HEK293T (cell line): ENCODE results near the gene CEMIP2.

Source experiments
- CTCF ChIA-PET: fragments of 350-600 bp; formaldehyde crosslinking; extraction: SDS; loops from one replicate; lab custom pipeline; 2021; ENCODE audit warnings: antibody characterized with exemption, inconsistent platforms; lab: Yijun Ruan, JAX
- POLR2A ChIA-PET: fragments of 350-600 bp; formaldehyde crosslinking; extraction: SDS; loops from one replicate; lab custom pipeline; 2020; ENCODE audit warnings: antibody characterized with exemption, inconsistent platforms; lab: Yijun Ruan, JAX
- DNase-seq: peaks from one replicate; pipeline ENCODE4 v3.0.0; 2012; ENCODE audit warnings: mixed read lengths; ENCODE audit errors: extremely low spot score
- ARNT ChIP-seq: fragments of 450-650 bp; IDR thresholded peaks from 2 replicates; pipeline ENCODE4 v1.6.1; 2017; ENCODE audit warnings: mild to moderate bottlenecking
- BHLHE40 ChIP-seq: fragments of 450-650 bp; IDR thresholded peaks from 2 replicates; pipeline ENCODE4 v1.6.1; 2016; ENCODE audit warnings: mild to moderate bottlenecking, moderate library complexity, borderline replicate concordance
- CTBP1 ChIP-seq: fragments of 450-650 bp; IDR thresholded peaks from 2 replicates; pipeline ENCODE4 v1.6.1; 2016; ENCODE audit warnings: borderline replicate concordance
- ELF4 ChIP-seq: fragments of 450-650 bp; IDR thresholded peaks from 2 replicates; pipeline ENCODE4 v1.6.1; 2017; ENCODE audit warnings: antibody characterized with exemption
- FOXA1 ChIP-seq: fragments of 450-650 bp; IDR thresholded peaks from 2 replicates; pipeline ENCODE4 v1.6.1; 2016; ENCODE audit warnings: mild to moderate bottlenecking
- FOXK2 ChIP-seq: fragments of 450-650 bp; IDR thresholded peaks from 2 replicates; pipeline ENCODE4 v1.6.1; 2016; ENCODE audit warnings: mild to moderate bottlenecking
- FOXM1 ChIP-seq: fragments of 450-650 bp; IDR thresholded peaks from 2 replicates; pipeline ENCODE4 v1.6.1; 2017; ENCODE audit warnings: mild to moderate bottlenecking, borderline replicate concordance
- HDGF ChIP-seq: fragments of 450-650 bp; IDR thresholded peaks from 2 replicates; pipeline ENCODE4 v1.6.1; 2017; ENCODE audit warnings: antibody characterized with exemption, borderline replicate concordance
- L3MBTL2 ChIP-seq: fragments of 450-650 bp; conservative IDR thresholded peaks from 2 replicates; pipeline ENCODE4 v1.6.1; 2016; ENCODE audit warnings: mild to moderate bottlenecking
- LEF1 ChIP-seq: fragments of 450-650 bp; IDR thresholded peaks from 2 replicates; pipeline ENCODE4 v1.6.1; 2017; ENCODE audit warnings: mild to moderate bottlenecking, borderline replicate concordance
- NFRKB ChIP-seq: fragments of 450-650 bp; IDR thresholded peaks from 2 replicates; pipeline ENCODE4 v1.6.1; 2016; ENCODE audit warnings: mild to moderate bottlenecking, moderate library complexity
- SP1 ChIP-seq: fragments of 450-650 bp; IDR thresholded peaks from 2 replicates; pipeline ENCODE4 v1.6.1; 2017
- SUZ12 ChIP-seq: fragments of 450-650 bp; IDR thresholded peaks from 2 replicates; pipeline ENCODE4 v1.6.1; 2016; ENCODE audit warnings: mild to moderate bottlenecking
- TARDBP ChIP-seq: fragments of 450-650 bp; IDR thresholded peaks from 2 replicates; pipeline ENCODE4 v1.6.1; 2016
- ZNF384 ChIP-seq: fragments of 450-650 bp; IDR thresholded peaks from 2 replicates; pipeline ENCODE4 v1.6.1; 2016
- TF ChIP-seq, protein P1 (sequence below): fragments of 450-650 bp; IDR thresholded peaks from 2 replicates; pipeline ENCODE4 v1.6.1; 2016

The CEMIP2 gene

DNA sequence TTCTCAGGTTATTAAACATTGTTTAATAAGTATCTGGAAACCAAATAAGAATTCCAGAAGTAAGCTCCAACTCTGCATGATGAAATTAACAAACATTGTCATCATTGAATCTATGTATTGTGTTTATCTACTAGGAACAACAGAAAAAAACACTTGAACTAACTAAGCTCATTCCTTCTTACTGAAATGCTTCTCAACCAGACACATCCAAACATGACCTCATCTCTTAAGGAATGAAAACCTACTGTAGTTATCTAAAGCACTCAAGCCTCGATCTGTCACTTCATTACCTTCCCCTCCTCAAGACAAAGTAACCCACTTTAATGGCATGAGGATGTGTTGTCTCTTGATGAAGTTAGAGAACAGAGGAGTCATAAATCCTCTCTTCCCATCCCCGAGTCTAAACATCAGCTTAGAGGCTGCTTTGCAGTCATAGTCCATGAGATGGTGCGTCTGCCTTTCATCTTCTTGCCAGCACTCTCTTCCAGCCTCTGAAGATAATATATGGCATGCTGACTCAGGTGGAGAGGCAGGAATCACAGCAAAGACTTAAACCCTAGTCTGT, 86.5 kb downstream of the CEMIP2 start:
- no peak for TF ChIP-seq NFRKB
- no peak for TF ChIP-seq LEF1
- TF ChIP-seq, protein P1, sequence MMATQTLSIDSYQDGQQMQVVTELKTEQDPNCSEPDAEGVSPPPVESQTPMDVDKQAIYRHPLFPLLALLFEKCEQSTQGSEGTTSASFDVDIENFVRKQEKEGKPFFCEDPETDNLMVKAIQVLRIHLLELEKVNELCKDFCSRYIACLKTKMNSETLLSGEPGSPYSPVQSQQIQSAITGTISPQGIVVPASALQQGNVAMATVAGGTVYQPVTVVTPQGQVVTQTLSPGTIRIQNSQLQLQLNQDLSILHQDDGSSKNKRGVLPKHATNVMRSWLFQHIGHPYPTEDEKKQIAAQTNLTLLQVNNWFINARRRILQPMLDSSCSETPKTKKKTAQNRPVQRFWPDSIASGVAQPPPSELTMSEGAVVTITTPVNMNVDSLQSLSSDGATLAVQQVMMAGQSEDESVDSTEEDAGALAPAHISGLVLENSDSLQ = peak; percentile 33; the same call in 1 of the 2 replicates
- TF ChIP-seq CTBP1 = no peak
- TF ChIP-seq ARNT = no peak
- ChIA-PET CTCF (no interaction called here), POLR2A (no interaction called here)
- no peak for DNase-seq

DNA sequence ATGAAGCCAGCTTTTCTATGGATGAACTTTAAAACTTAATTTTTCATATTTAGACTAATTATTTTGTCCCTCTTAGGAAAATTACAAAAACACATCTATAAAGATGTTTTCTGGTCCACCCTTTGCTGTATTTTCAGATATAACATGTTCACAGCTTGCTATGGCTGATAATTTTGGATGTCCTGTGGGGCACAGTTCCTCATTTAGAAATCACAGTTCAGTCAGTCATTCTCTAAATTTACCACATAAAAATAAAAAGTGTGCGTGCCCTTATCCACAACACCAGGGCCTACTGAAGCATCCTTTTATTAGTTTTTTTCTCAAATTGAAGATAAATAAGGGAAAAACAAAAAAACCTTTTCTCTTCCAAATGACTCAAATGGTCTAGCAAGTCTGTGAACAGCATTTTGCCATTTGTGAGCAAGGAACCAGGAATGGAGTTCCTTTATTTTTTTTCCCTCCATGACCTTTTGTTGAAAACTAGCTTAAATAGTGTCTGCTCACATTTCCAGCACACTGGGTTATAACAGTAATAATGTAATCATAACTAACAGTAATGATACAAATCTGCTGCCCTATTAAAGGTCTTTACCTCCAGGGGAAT, 87.1 kb downstream of the CEMIP2 start:
- ChIA-PET CTCF (no interaction called here), POLR2A (no interaction called here)
- DNase-seq = no peak
- TF ChIP-seq LEF1 = no peak
- TF ChIP-seq SUZ12 = no peak
- no peak for TF ChIP-seq BHLHE40
- TF ChIP-seq FOXK2 = no peak
- TF ChIP-seq SP1 = no peak
- TF ChIP-seq NFRKB = no peak
- TF ChIP-seq ELF4 = no peak

DNA sequence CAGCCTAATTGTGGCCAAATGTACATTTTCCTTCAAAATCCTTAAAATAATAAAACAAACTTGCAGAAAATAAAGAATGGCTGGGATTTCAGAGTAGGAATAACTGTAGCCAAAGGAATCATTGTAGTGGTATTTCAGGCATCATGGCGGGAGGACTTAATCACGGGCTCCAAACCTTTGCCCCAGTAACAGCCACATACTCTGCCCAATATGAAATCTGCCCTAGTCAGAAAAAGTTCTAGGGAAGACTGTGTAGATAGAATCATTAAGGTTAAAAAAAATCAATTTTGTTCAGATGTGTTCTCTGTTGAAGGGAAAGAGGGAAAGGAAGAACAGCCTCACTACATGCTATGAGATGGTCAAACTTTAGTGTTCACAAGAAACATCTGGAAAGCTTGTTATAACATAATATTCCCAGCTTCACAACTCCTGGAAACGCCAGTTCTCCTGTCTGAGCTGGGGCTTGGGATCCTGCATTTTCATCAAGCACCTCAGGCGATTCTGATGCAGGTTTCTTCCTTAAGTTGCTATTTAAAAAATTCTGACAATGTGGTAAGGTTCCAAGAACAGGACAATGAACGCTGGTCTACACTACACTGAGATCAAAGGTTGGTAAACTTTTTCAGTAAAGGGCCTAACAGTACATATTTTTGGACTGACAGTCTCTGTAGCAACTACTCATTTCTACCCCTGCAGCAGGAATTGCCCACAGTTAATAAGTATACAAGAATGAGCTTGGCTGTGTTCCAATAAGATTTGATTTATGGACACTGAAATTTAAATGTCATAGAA, 87.9 kb downstream of the CEMIP2 start:
- no peak for DNase-seq
- CTCF ChIA-PET = no interaction called here
- POLR2A ChIA-PET = no interaction called here
- TF ChIP-seq, protein P1 = no peak
- no peak for TF ChIP-seq ARNT
- no peak for TF ChIP-seq SP1
- TF ChIP-seq NFRKB = no peak
- TF ChIP-seq BHLHE40 = no peak
- no peak for TF ChIP-seq TARDBP
- TF ChIP-seq L3MBTL2 = no peak
- no peak for TF ChIP-seq FOXK2
- no peak for TF ChIP-seq CTBP1
- TF ChIP-seq FOXM1 = no peak
- no peak for TF ChIP-seq ELF4
- no peak for TF ChIP-seq LEF1
- TF ChIP-seq HDGF = no peak
- no peak for TF ChIP-seq SUZ12
- no peak for TF ChIP-seq FOXA1
- TF ChIP-seq ZNF384 = no peak

DNA sequence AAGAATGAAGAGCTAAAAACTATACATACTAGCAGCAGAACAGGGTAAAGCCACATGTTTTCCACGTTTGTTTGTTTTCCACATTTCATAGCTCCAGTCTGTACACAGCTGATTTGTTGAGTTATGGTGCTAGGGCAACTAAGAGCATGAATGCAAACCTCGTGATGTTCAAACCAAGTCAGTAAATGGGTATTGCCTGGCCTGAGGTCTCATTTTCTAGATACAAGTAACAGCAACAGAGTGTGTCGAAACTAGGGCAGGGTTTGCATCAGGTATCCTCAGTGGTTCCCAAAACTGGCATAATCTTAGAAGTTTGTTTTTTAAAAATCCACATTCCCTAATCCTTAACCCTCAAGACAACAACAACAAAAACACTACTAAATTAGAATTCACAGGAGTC, 89.3 kb downstream of the CEMIP2 start:
- ChIA-PET CTCF (interaction anchor here (0.6 kb wide), 1 partner anchor 126 kb away, joined by 3 read pairs; no protein-coding TSS in a partner anchor), POLR2A (no interaction called here)
- no peak for TF ChIP-seq TARDBP
- TF ChIP-seq, protein P1 = no peak
- TF ChIP-seq BHLHE40 = no peak
- no peak for TF ChIP-seq SUZ12
- TF ChIP-seq FOXK2 = no peak
- TF ChIP-seq FOXA1 = no peak
- no peak for TF ChIP-seq SP1
- no peak for TF ChIP-seq ZNF384
- TF ChIP-seq HDGF = no peak
- no peak for TF ChIP-seq FOXM1
- TF ChIP-seq ARNT = no peak
- no peak for TF ChIP-seq L3MBTL2
- no peak for TF ChIP-seq NFRKB
- no peak for TF ChIP-seq CTBP1
- TF ChIP-seq ELF4 = no peak
- TF ChIP-seq LEF1 = no peak
- no peak for DNase-seq

GRCh38 chr9:71677209-71677608, 91.1 kb downstream of the CEMIP2 start:
- no peak for DNase-seq
- POLR2A ChIA-PET = no interaction called here
- TF ChIP-seq FOXM1 = no peak
- no peak for TF ChIP-seq L3MBTL2
- no peak for TF ChIP-seq ARNT
- no peak for TF ChIP-seq SP1
- TF ChIP-seq, protein P1 = no peak
- no peak for TF ChIP-seq ZNF384
- TF ChIP-seq LEF1 = no peak
- TF ChIP-seq ELF4 = no peak
- CTCF ChIA-PET = no interaction called here
